ENCODE data around the gene KPTN.

Gene KPTN

GRCh38 chr19:47471733-47472457, 12.1 kb downstream of the KPTN start, which contains the start of gene SLC8A2:
TSS of gene SLC8A2 (minus strand) at chr19:47471893. CDS start at chr19:47466403, 5,490 bp downstream.
- no peaks in the 10 kb centered on the region for H3K9me3 ChIP-seq (ENCODE audit: control insufficient read depth, insufficient read depth, low read length)
- no peak within 1 kb of the TSS for H3K9ac ChIP-seq (ENCODE audit: low read depth, low read length)
- no peaks in the 10 kb centered on the region for H3K36me3 ChIP-seq (ENCODE audit: control insufficient read depth, insufficient read depth, low read length)
- no peaks in the 10 kb centered on the region for H3K27me3 ChIP-seq (ENCODE audit: control insufficient read depth, insufficient read depth, low read length)
- H3K4me1 ChIP-seq (ENCODE audit: control insufficient read depth, insufficient read depth, low read length): peaks cover 13% of the 10 kb centered on the region
- H3K4me3 ChIP-seq (ENCODE audit: low read depth, low read length): peak within 1 kb of the TSS; percentile 68

- H3K4me1 ChIP-seq (ENCODE audit: control insufficient read depth, insufficient read depth, low read length): peaks cover 13% of the 10 kb centered on the region
- H3K9ac ChIP-seq (ENCODE audit: low read depth, low read length): no peak overlapping the region
- H3K36me3 ChIP-seq (ENCODE audit: control insufficient read depth, insufficient read depth, low read length): no peaks in the 10 kb centered on the region
- no peaks in the 10 kb centered on the region for H3K27me3 ChIP-seq (ENCODE audit: control insufficient read depth, insufficient read depth, low read length)
- H3K4me3 ChIP-seq (ENCODE audit: low read depth, low read length): peak overlapping the region; percentile 68
- no peaks in the 10 kb centered on the region for H3K9me3 ChIP-seq (ENCODE audit: control insufficient read depth, insufficient read depth, low read length)
Measured at GRCh38 chr19:47471381-47471732, 12.7 kb downstream of the KPTN start.

- Histone ChIP-seq H3K4me1 (ENCODE audit: control insufficient read depth, insufficient read depth, low read length) (peaks cover 13% of the 10 kb centered on the region), H3K36me3 (ENCODE audit: control insufficient read depth, insufficient read depth, low read length) (peaks cover 4% of the 10 kb centered on the region), H3K9ac (ENCODE audit: low read depth, low read length) (no peak overlapping the region), H3K27me3 (ENCODE audit: control insufficient read depth, insufficient read depth, low read length) (no peaks in the 10 kb centered on the region), H3K4me3 (ENCODE audit: low read depth, low read length) (peak overlapping the region; percentile 68), H3K9me3 (ENCODE audit: control insufficient read depth, insufficient read depth, low read length) (no peaks in the 10 kb centered on the region)
Measured at GRCh38 chr19:47470447-47471195, 13.4 kb downstream of the KPTN start.

- H3K9ac ChIP-seq (ENCODE audit: low read depth, low read length): no peak overlapping the region
- no peaks in the 10 kb centered on the region for H3K27me3 ChIP-seq (ENCODE audit: control insufficient read depth, insufficient read depth, low read length)
- peaks cover 18% of the 10 kb centered on the region for H3K4me1 ChIP-seq (ENCODE audit: control insufficient read depth, insufficient read depth, low read length)
- peaks cover 4% of the 10 kb centered on the region for H3K36me3 ChIP-seq (ENCODE audit: control insufficient read depth, insufficient read depth, low read length)
- peak overlapping the region; percentile 68 for H3K4me3 ChIP-seq (ENCODE audit: low read depth, low read length)
- no peaks in the 10 kb centered on the region for H3K9me3 ChIP-seq (ENCODE audit: control insufficient read depth, insufficient read depth, low read length)
Measured at GRCh38 chr19:47469719-47470118, 14.3 kb downstream of the KPTN start.

GRCh38 chr19:47469363-47469700, 14.7 kb downstream of the KPTN start:
- Histone ChIP-seq H3K9me3 (ENCODE audit: control insufficient read depth, insufficient read depth, low read length) (no peaks in the 10 kb centered on the region), H3K4me1 (ENCODE audit: control insufficient read depth, insufficient read depth, low read length) (peaks cover 18% of the 10 kb centered on the region), H3K36me3 (ENCODE audit: control insufficient read depth, insufficient read depth, low read length) (peaks cover 4% of the 10 kb centered on the region), H3K4me3 (ENCODE audit: low read depth, low read length) (no peak overlapping the region), H3K9ac (ENCODE audit: low read depth, low read length) (no peak overlapping the region), H3K27me3 (ENCODE audit: control insufficient read depth, insufficient read depth, low read length) (no peaks in the 10 kb centered on the region)

GRCh38 chr19:47467914-47468313, 16.1 kb downstream of the KPTN start:
- no peak overlapping the region for H3K9ac ChIP-seq (ENCODE audit: low read depth, low read length)
- peaks cover 18% of the 10 kb centered on the region for H3K4me1 ChIP-seq (ENCODE audit: control insufficient read depth, insufficient read depth, low read length)
- no peaks in the 10 kb centered on the region for H3K27me3 ChIP-seq (ENCODE audit: control insufficient read depth, insufficient read depth, low read length)
- no peak overlapping the region for H3K4me3 ChIP-seq (ENCODE audit: low read depth, low read length)
- H3K9me3 ChIP-seq (ENCODE audit: control insufficient read depth, insufficient read depth, low read length): no peaks in the 10 kb centered on the region
- H3K36me3 ChIP-seq (ENCODE audit: control insufficient read depth, insufficient read depth, low read length): peaks cover 4% of the 10 kb centered on the region

GRCh38 chr19:47465957-47466356, 18.1 kb downstream of the KPTN start:
- Histone ChIP-seq H3K9me3 (ENCODE audit: control insufficient read depth, insufficient read depth, low read length) (no peaks in the 10 kb centered on the region), H3K4me1 (ENCODE audit: control insufficient read depth, insufficient read depth, low read length) (peaks cover 18% of the 10 kb centered on the region), H3K9ac (ENCODE audit: low read depth, low read length) (no peak overlapping the region), H3K4me3 (ENCODE audit: low read depth, low read length) (no peak overlapping the region), H3K36me3 (ENCODE audit: control insufficient read depth, insufficient read depth, low read length) (peaks cover 4% of the 10 kb centered on the region), H3K27me3 (ENCODE audit: control insufficient read depth, insufficient read depth, low read length) (no peaks in the 10 kb centered on the region)

GRCh38 chr19:47464675-47465419, 19.2 kb downstream of the KPTN start:
- no peak overlapping the region for H3K9ac ChIP-seq (ENCODE audit: low read depth, low read length)
- no peaks in the 10 kb centered on the region for H3K9me3 ChIP-seq (ENCODE audit: control insufficient read depth, insufficient read depth, low read length)
- H3K4me3 ChIP-seq (ENCODE audit: low read depth, low read length): no peak overlapping the region
- no peaks in the 10 kb centered on the region for H3K27me3 ChIP-seq (ENCODE audit: control insufficient read depth, insufficient read depth, low read length)
- peaks cover 12% of the 10 kb centered on the region for H3K4me1 ChIP-seq (ENCODE audit: control insufficient read depth, insufficient read depth, low read length)
- H3K36me3 ChIP-seq (ENCODE audit: control insufficient read depth, insufficient read depth, low read length): peaks cover 4% of the 10 kb centered on the region

- H3K4me3 ChIP-seq (ENCODE audit: low read depth, low read length): no peak overlapping the region
- H3K27me3 ChIP-seq (ENCODE audit: control insufficient read depth, insufficient read depth, low read length): peaks cover 17% of the 10 kb centered on the region
- H3K4me1 ChIP-seq (ENCODE audit: control insufficient read depth, insufficient read depth, low read length): peaks cover 5% of the 10 kb centered on the region
- H3K9ac ChIP-seq (ENCODE audit: low read depth, low read length): no peak overlapping the region
- H3K9me3 ChIP-seq (ENCODE audit: control insufficient read depth, insufficient read depth, low read length): no peaks in the 10 kb centered on the region
- H3K36me3 ChIP-seq (ENCODE audit: control insufficient read depth, insufficient read depth, low read length): peaks cover 4% of the 10 kb centered on the region
Measured at GRCh38 chr19:47461876-47462275, 22.1 kb downstream of the KPTN start.

- Histone ChIP-seq H3K27me3 (ENCODE audit: control insufficient read depth, insufficient read depth, low read length) (peaks cover 20% of the 10 kb centered on the region), H3K9ac (ENCODE audit: low read depth, low read length) (no peak overlapping the region), H3K4me3 (ENCODE audit: low read depth, low read length) (no peak overlapping the region), H3K4me1 (ENCODE audit: control insufficient read depth, insufficient read depth, low read length) (no peaks in the 10 kb centered on the region), H3K36me3 (ENCODE audit: control insufficient read depth, insufficient read depth, low read length) (no peaks in the 10 kb centered on the region), H3K9me3 (ENCODE audit: control insufficient read depth, insufficient read depth, low read length) (no peaks in the 10 kb centered on the region)
Measured at GRCh38 chr19:47459477-47459876, 24.5 kb downstream of the KPTN start.

GRCh38 chr19:47458672-47459071, 25.3 kb downstream of the KPTN start:
- no peak overlapping the region for H3K4me3 ChIP-seq (ENCODE audit: low read depth, low read length)
- no peaks in the 10 kb centered on the region for H3K9me3 ChIP-seq (ENCODE audit: control insufficient read depth, insufficient read depth, low read length)
- no peaks in the 10 kb centered on the region for H3K36me3 ChIP-seq (ENCODE audit: control insufficient read depth, insufficient read depth, low read length)
- peaks cover 20% of the 10 kb centered on the region for H3K27me3 ChIP-seq (ENCODE audit: control insufficient read depth, insufficient read depth, low read length)
- H3K4me1 ChIP-seq (ENCODE audit: control insufficient read depth, insufficient read depth, low read length): no peaks in the 10 kb centered on the region
- no peak overlapping the region for H3K9ac ChIP-seq (ENCODE audit: low read depth, low read length)

Measured in iPS-15b (cell line).